K562 (cell line): ENCODE results near the gene ZNF747. TPM values are rescaled to one million over a fixed set of nuclear protein-coding genes. Genes with fewer than 3 reads are reported as not detected.
A peak's percentile ranks its signal among the peaks of the same experiment; 100 is the strongest.

Experiments
- CBFA2T2 ChIP-seq: fragments of 450-650 bp; conservative IDR thresholded peaks from 2 replicates; pipeline ENCODE4 v1.6.1; 2017; ENCODE audit warnings: mild to moderate bottlenecking
- CBX3 ChIP-seq, 2 experiments: IDR thresholded peaks; 1 replicate in 1 of 2; 2 replicates in 1 of 2; pipeline ENCODE4 v1.6.1; 2012; ENCODE audit warnings: inconsistent platforms in 2 of 2, low read length in 2 of 2, borderline replicate concordance in 1 of 2, control low read depth in 1 of 2
- EP400 ChIP-seq: fragments of 450-650 bp; IDR thresholded peaks from 2 replicates; pipeline ENCODE4 v1.6.1; 2017; ENCODE audit warnings: antibody characterized with exemption, mild to moderate bottlenecking, moderate library complexity
- HDAC8 ChIP-seq: fragments of 450-650 bp; IDR thresholded peaks from 2 replicates; pipeline ENCODE4 v1.6.1; 2016; ENCODE audit warnings: mild to moderate bottlenecking, missing genetic modification characterization, moderate library complexity, missing compliant biosample characterization
- ILF3 ChIP-seq: fragments of 450-650 bp; IDR thresholded peaks from 2 replicates; pipeline ENCODE4 v1.6.1; 2018; ENCODE audit warnings: antibody characterized with exemption, mild to moderate bottlenecking, moderate library complexity, borderline replicate concordance
- L3MBTL2 ChIP-seq: fragments of 450-650 bp; IDR thresholded peaks from 2 replicates; pipeline ENCODE4 v1.6.1; 2016; ENCODE audit warnings: mild to moderate bottlenecking, moderate library complexity
- PHF8 ChIP-seq: fragments of 200-600 bp; sonication (generic); IDR thresholded peaks from 2 replicates; pipeline ENCODE4 v1.6.1; 2012; ENCODE audit warnings: mixed run types, mild to moderate bottlenecking, inconsistent platforms, low read length, moderate library complexity, borderline replicate concordance
- POLR2G ChIP-seq: fragments of 200-400 bp; formaldehyde crosslinking; IDR thresholded peaks from 2 replicates; pipeline ENCODE4 v1.6.1; 2017; ENCODE audit warnings: low read depth, mild to moderate bottlenecking, antibody characterized with exemption, low read length, moderate library complexity
- RB1 ChIP-seq: fragments of 450-650 bp; IDR thresholded peaks from 2 replicates; pipeline ENCODE4 v1.6.1; 2017; ENCODE audit warnings: low read depth, mild to moderate bottlenecking
- RBM39 ChIP-seq: fragments of 200-400 bp; formaldehyde crosslinking; optimal IDR thresholded peaks from 2 replicates; pipeline ENCODE3; 2018; ENCODE audit warnings: low read depth, low read length
- ZC3H8 ChIP-seq: fragments of 450-650 bp; IDR thresholded peaks from 2 replicates; pipeline ENCODE4 v1.6.1; 2017
- ZFX ChIP-seq: sonication (generic); formaldehyde crosslinking; IDR thresholded peaks from 2 replicates; pipeline ENCODE4 v1.8.0; 2022; ENCODE audit warnings: mild to moderate bottlenecking, missing genetic modification reagents, moderate library complexity
- ZNF347 ChIP-seq: fragments of 450-650 bp; formaldehyde crosslinking; IDR thresholded peaks from 2 replicates; pipeline ENCODE4 v1.4.0; 2020; ENCODE audit warnings: low read depth, mild to moderate bottlenecking, moderate library complexity
- ZNF717 ChIP-seq: fragments of 250-450 bp; sonication (Bioruptor Pico); IDR thresholded peaks from 2 replicates; pipeline ENCODE4 v1.5.0; 2021
- polyA plus RNA-seq, 8 experiments: library from polyadenylated mRNA; depleted of rRNA in 4 of 8; stranded (reverse) in 5 of 8; unstranded in 3 of 8; fragments of >200 nt; fragmentation: Nextera tagmentation in 2 of 8; fragmentation: Illumina TruSeq in 1 of 8; extraction: Ambion mirVana in 2 of 8; extraction: Trizol in 1 of 8; gene quantifications; 2 replicates each; pipeline versions ENCODE4 v1.2.1 to v1.2.3, GENCODE V29; 2011 to 2014; ENCODE audit warnings: inconsistent platforms in 1 of 8, missing spikeins in 1 of 8
- total RNA-seq, 7 experiments: library from RNA; depleted of rRNA in 6 of 7; stranded (reverse); fragments of >200 nt in 6 of 7; fragmentation: Illumina TruSeq in 2 of 7; extraction: Trizol in 2 of 7; gene quantifications; 2 replicates each; pipeline versions ENCODE4 v1.2.1 to v1.2.3, GENCODE V29; 2011 to 2021; ENCODE audit warnings: low replicate concordance in 1 of 7
- TF ChIP-seq, protein P1 (sequence below), 2 experiments: IDR thresholded peaks; 2 replicates each; pipeline ENCODE4 v1.6.1; 2012; ENCODE audit warnings: improper control_type of control experiment in 2 of 2, low read depth in 2 of 2, low read length in 2 of 2, borderline replicate concordance in 1 of 2
- TF ChIP-seq, protein P2 (sequence below): sonication (generic); formaldehyde crosslinking; IDR thresholded peaks from 2 replicates; pipeline ENCODE4 v1.9.0; 2022; ENCODE audit warnings: mild to moderate bottlenecking, missing genetic modification reagents
- TF ChIP-seq, protein P3 (sequence below), 2 experiments: fragments of 450-650 bp; formaldehyde crosslinking in 1 of 2; IDR thresholded peaks; 2 replicates each; pipeline versions ENCODE4 v1.4.0 to v1.6.1; 2014 to 2020; ENCODE audit warnings: mild to moderate bottlenecking in 2 of 2, borderline replicate concordance in 1 of 2, low read depth in 1 of 2

The ZNF747 gene
- total and polyA plus RNA-seq, 9 of the 15 experiments (the other 6 are each of a cell fraction or from before 2014, with no cell fraction given), result 0.14 to 3.3 (median 1.5) TPM

DNA sequence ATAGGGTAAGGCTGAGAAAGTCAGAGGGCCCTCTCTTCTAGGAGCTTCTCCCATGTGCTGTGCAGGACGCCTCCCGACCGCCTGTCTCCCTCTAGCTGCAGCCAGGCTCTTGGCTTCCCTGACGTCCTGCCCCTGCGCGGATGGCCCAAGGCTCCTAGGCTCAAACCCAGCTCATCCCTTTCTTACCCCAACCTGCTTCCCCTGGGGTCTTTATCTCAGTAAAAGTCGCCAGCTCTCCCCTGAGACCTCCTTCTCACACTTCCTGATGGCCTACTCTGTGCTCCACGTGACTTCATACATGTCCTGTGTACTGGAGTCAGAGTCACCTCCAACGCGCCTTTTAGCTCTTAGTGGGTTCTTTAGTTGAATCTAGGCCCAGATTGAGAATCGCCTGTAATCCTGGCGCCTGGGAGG is 1.1 kb upstream of the ZNF747 start (continued):
- TF ChIP-seq ZNF717 (no peak), HDAC8 (tag) (0 out of 2 replicates have a peak, but pooled peaks have one; percentile 25), RBM39 (peak; percentile 89), ZFX (CRISPR knock-in tag) (peak; percentile 90), ILF3 (no peak), ZC3H8 (no peak), ZNF347 (CRISPR knock-in tag) (no peak), L3MBTL2 (peak; percentile 85), EP400 (peak; percentile 90), PHF8 (peak; percentile 40), RB1 (peak; percentile 63), POLR2G (peak; percentile 75), CBX3 (IDR thresholded peaks at IDR 0.05; ENCODE audit: borderline replicate concordance in 1 of 2, low read length in 2 of 2) (peak in 1 of 2 experiments; percentile 73; a peak in 1 of 3 replicates), CBFA2T2 (0 out of 2 replicates have a peak, but pooled peaks have one; percentile 10)
- TF ChIP-seq, protein P1, sequence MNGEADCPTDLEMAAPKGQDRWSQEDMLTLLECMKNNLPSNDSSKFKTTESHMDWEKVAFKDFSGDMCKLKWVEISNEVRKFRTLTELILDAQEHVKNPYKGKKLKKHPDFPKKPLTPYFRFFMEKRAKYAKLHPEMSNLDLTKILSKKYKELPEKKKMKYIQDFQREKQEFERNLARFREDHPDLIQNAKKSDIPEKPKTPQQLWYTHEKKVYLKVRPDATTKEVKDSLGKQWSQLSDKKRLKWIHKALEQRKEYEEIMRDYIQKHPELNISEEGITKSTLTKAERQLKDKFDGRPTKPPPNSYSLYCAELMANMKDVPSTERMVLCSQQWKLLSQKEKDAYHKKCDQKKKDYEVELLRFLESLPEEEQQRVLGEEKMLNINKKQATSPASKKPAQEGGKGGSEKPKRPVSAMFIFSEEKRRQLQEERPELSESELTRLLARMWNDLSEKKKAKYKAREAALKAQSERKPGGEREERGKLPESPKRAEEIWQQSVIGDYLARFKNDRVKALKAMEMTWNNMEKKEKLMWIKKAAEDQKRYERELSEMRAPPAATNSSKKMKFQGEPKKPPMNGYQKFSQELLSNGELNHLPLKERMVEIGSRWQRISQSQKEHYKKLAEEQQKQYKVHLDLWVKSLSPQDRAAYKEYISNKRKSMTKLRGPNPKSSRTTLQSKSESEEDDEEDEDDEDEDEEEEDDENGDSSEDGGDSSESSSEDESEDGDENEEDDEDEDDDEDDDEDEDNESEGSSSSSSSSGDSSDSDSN (IDR thresholded peaks at IDR 0.05; ENCODE audit: borderline replicate concordance in 1 of 2, low read depth in 2 of 2, low read length in 2 of 2), result 0 out of 4 replicates have a peak, but pooled peaks of 1 of the 2 experiments have one; percentile 48
- TF ChIP-seq, protein P2, sequence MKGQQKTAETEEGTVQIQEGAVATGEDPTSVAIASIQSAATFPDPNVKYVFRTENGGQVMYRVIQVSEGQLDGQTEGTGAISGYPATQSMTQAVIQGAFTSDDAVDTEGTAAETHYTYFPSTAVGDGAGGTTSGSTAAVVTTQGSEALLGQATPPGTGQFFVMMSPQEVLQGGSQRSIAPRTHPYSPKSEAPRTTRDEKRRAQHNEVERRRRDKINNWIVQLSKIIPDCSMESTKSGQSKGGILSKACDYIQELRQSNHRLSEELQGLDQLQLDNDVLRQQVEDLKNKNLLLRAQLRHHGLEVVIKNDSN (CRISPR knock-in tag), result peak; percentile 83
- TF ChIP-seq, protein P3, sequence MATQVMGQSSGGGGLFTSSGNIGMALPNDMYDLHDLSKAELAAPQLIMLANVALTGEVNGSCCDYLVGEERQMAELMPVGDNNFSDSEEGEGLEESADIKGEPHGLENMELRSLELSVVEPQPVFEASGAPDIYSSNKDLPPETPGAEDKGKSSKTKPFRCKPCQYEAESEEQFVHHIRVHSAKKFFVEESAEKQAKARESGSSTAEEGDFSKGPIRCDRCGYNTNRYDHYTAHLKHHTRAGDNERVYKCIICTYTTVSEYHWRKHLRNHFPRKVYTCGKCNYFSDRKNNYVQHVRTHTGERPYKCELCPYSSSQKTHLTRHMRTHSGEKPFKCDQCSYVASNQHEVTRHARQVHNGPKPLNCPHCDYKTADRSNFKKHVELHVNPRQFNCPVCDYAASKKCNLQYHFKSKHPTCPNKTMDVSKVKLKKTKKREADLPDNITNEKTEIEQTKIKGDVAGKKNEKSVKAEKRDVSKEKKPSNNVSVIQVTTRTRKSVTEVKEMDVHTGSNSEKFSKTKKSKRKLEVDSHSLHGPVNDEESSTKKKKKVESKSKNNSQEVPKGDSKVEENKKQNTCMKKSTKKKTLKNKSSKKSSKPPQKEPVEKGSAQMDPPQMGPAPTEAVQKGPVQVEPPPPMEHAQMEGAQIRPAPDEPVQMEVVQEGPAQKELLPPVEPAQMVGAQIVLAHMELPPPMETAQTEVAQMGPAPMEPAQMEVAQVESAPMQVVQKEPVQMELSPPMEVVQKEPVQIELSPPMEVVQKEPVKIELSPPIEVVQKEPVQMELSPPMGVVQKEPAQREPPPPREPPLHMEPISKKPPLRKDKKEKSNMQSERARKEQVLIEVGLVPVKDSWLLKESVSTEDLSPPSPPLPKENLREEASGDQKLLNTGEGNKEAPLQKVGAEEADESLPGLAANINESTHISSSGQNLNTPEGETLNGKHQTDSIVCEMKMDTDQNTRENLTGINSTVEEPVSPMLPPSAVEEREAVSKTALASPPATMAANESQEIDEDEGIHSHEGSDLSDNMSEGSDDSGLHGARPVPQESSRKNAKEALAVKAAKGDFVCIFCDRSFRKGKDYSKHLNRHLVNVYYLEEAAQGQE (IDR thresholded peaks at IDR 0.05; ENCODE audit: borderline replicate concordance), result peak; percentile 66
- TF ChIP-seq, protein P3 (CRISPR knock-in tag; IDR thresholded peaks at IDR 0.05; ENCODE audit: low read depth), result no peak
